Measurements from ENCODE around the gene ERCC2.

Gene ERCC2

GRCh38 chr19:45303269-45304060, 66.9 kb downstream of the ERCC2 start:
- DNase-seq (ENCODE audit: low read depth) = no peak

DNA sequence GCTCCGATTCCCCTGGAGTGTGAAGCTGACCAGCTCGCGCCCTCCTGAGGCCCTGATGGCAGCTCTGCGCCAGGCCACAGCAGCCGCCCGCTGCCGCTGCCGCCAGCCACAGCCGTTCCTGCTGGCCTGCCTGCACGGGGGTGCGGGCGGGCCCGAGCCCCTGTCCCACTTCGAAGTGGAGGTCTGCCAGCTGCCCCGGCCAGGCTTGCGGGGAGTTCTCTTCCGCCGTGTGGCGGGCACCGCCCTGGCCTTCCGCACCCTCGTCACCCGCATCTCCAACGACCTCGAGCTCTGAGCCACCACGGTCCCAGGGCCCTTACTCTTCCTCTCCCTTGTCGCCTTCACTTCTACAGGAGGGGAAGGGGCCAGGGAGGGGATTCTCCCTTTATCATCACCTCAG, 68.0 kb downstream of the ERCC2 start:
- no peak for DNase-seq (ENCODE audit: low read depth)

Measured in stimulated activated CD8-positive, alpha-beta memory T cell treated with anti-CD3 and anti-CD28 coated beads, Interleukin-12 subunit alpha, Interleukin-12 subunit beta, amount 100 ng/mL, for 4 hours (primary cell).